Tibial artery (tissue), 4 donors: ENCODE measurements around the gene PCDHGA7.
"Not testable (repeated sequence)": the region's sequence is repeated elsewhere in the genome, so short reads cannot be mapped to it uniquely, and the experiment has no call there.

Experiments used
- DNase-seq, 2 donors: peaks; one replicate each; pipeline ENCODE4 v3.0.0-alpha.2; 2019
- H3K27ac ChIP-seq, 2 donors: fragments of 200-600 bp; sonication (generic) in 1 of 2; 1 replicate in 1 of 2; 2 replicates in 1 of 2; pipeline ENCODE4 v1.5.1; 2018 to 2019; ENCODE audit warnings: mild to moderate bottlenecking in 1 of 2
- H3K27me3 ChIP-seq, 2 donors: fragments of 200-600 bp; sonication (generic) in 1 of 2; one replicate each; pipeline versions ENCODE4 v1.5.1 to v1.6.0; 2016 to 2019
- H3K36me3 ChIP-seq, 3 donors: fragments of 200-600 bp; sonication (generic) in 2 of 3; one replicate each; pipeline ENCODE4 v1.5.1; 2016 to 2019; ENCODE audit warnings: mild to moderate bottlenecking in 2 of 3
- H3K4me1 ChIP-seq, 4 donors: fragments of 200-600 bp; sonication (generic) in 2 of 4; 1 replicate in 3 of 4; 2 replicates in 1 of 4; pipeline ENCODE4 v1.5.1; 2016 to 2019
- H3K4me3 ChIP-seq, 2 donors: fragments of 200-600 bp; sonication (generic) in 1 of 2; 1 replicate in 1 of 2; 2 replicates in 1 of 2; pipeline ENCODE4 v1.5.1; 2018 to 2019; ENCODE audit warnings: mild to moderate bottlenecking in 2 of 2
- H3K9me3 ChIP-seq, 3 donors: fragments of 200-600 bp; sonication (generic) in 1 of 3; one replicate each; pipeline ENCODE4 v1.5.1; 2016 to 2019
- CTCF ChIP-seq, 2 experiments: fragments of 200-600 bp in 1 of 2; fragments of 450-650 bp in 1 of 2; IDR thresholded peaks; one replicate each; pipeline ENCODE4 v1.5.1; 2017 to 2019; ENCODE audit warnings: antibody characterized with exemption in 2 of 2, mild to moderate bottlenecking in 1 of 2, moderate library complexity in 1 of 2
- intact Hi-C: fragments of 100-400 bp; cut with DNase I; formaldehyde crosslinking; loops from one replicate; pipeline ENCODE4 v1.15.0; 2023; ENCODE audit warnings: low total_unique reads

PCDHGA7 gene

GRCh38 chr5:141384471-141385267 lies 2.1 kb downstream of the PCDHGA7 start:
- Histone ChIP-seq H3K9me3 (peaks cover 37 to 98% (median 89%) of the 10 kb centered on the region in 3 donors), H3K36me3 (peaks cover 4 to 66% (median 64%) of the 10 kb centered on the region in 3 donors), H3K27ac (no peak overlapping the region), H3K27me3 (no peaks in the 10 kb centered on the region), H3K4me3 (no peak overlapping the region), H3K4me1 (no peaks in the 10 kb centered on the region)
- no peak for TF ChIP-seq CTCF (IDR thresholded peaks at IDR 0.05)
- no peak for DNase-seq
- intact Hi-C loops = no loop called here

- DNase-seq, H3K27me3 ChIP-seq, H3K4me1 ChIP-seq, intact Hi-C loops, H3K27ac ChIP-seq, H3K4me3 ChIP-seq: not testable (repeated sequence)
- Histone ChIP-seq H3K9me3 (peaks cover 37 to 98% (median 86%) of the 10 kb centered on the region in 3 donors), H3K36me3 (peaks cover 5 to 78% (median 74%) of the 10 kb centered on the region in 3 donors)
Measured at GRCh38 chr5:141387557-141388311, 5.2 kb downstream of the PCDHGA7 start, which contains the start of gene PCDHGB4. Gene PCDHGB4 (plus strand): TSS chr5:141387698. CDS start chr5:141387885, 187 bp downstream.

- Histone ChIP-seq H3K36me3 (peaks cover 4 to 78% (median 70%) of the 10 kb centered on the region in 3 donors), H3K9me3 (peaks cover 35 to 98% (median 86%) of the 10 kb centered on the region in 3 donors), H3K27me3 (no peaks in the 10 kb centered on the region), H3K4me3 (no peak overlapping the region), H3K4me1 (no peaks in the 10 kb centered on the region), H3K27ac (no peak overlapping the region)
- DNase-seq = no peak
- intact Hi-C loops = no loop called here
- no peak for TF ChIP-seq CTCF (IDR thresholded peaks at IDR 0.05)
Measured at GRCh38 chr5:141388661-141389060, 6.1 kb downstream of the PCDHGA7 start.

GRCh38 chr5:141389153-141390042 lies 6.9 kb downstream of the PCDHGA7 start:
- TF ChIP-seq CTCF (IDR thresholded peaks at IDR 0.05) = no peak
- peaks cover 4 to 74% (median 66%) of the 10 kb centered on the region in 3 donors for H3K36me3 ChIP-seq
- H3K9me3 ChIP-seq = peaks cover 35 to 98% (median 86%) of the 10 kb centered on the region in 3 donors
- no peaks in the 10 kb centered on the region for H3K4me1 ChIP-seq
- H3K27ac ChIP-seq = no peak overlapping the region
- no peaks in the 10 kb centered on the region for H3K27me3 ChIP-seq
- no peak for DNase-seq
- intact Hi-C loops = no loop called here
- no peak overlapping the region for H3K4me3 ChIP-seq

GRCh38 chr5:141392429-141393198 lies 10.1 kb downstream of the PCDHGA7 start, which contains the start of gene PCDHGA8:
Gene PCDHGA8 (plus strand): TSS chr5:141392633. CDS start chr5:141392814, 181 bp downstream.
- peaks cover 35 to 98% (median 84%) of the 10 kb centered on the region in 3 donors for H3K9me3 ChIP-seq

More at GRCh38 chr5:141392429-141393198, 10.1 kb downstream of the PCDHGA7 start, which contains the start of gene PCDHGA8:
- intact Hi-C loops = no loop called here
- no peak within 1 kb of the TSS for H3K27ac ChIP-seq
- H3K36me3 ChIP-seq = peaks cover 4 to 63% (median 45%) of the 10 kb centered on the region in 3 donors
- H3K27me3 ChIP-seq = no peaks in the 10 kb centered on the region
- no peak within 1 kb of the TSS for H3K4me3 ChIP-seq
- TF ChIP-seq CTCF (IDR thresholded peaks at IDR 0.05) = no peak
- no peaks in the 10 kb centered on the region for H3K4me1 ChIP-seq
- DNase-seq = no peak
